CD4-positive, alpha-beta T cell treated with Interleukin-21 for 1 hour (primary cell): ENCODE results near the gene TMEM266.
A peak's percentile ranks its signal among the peaks of the same experiment; 100 is the strongest.

ENCODE experiments used
- DNase-seq: peaks from one replicate; pipeline ENCODE4 v3.0.0-alpha.2; 2020

The TMEM266 gene

DNA sequence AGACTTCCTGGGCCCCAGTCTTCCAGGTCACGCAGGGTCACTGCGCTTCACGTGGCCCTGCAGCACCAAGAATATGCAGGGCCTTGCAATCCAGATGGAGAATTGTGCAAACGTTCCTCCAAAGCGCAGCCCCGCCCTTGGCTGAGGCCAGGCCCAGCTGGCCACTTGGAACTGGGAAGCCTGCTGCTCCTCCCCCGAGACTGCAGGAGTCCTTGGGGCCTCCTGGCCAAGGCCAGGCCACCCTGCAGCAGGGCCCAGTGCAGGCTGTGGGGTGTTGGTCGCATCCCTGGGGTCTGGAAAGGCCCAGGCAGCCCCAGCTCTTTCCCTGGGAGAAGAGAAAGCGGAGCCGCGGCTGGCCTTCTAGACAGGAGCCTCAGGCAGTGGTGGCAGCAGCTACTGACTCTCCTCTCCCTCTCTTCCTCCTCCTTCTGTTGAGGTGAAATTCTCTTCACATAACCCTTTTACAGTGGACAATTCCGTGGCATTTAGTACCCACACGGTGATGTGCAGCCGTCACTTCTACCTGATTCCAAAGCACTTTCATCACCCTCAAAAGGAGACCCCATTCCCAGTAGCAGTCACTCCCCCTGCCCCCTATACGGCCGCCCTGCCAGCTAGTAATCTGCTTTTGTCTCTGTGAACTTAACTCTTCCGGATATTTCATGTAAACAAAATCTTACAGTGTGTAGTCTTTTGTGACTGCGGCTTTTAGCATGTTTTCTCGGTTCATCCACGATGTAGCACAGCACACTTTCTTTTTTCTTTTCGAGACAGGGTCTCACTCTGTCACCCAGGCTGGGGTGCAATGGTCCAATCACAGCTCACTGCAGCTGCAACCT lies 103.9 kb downstream of the TMEM266 start:
- no peak for DNase-seq

DNA sequence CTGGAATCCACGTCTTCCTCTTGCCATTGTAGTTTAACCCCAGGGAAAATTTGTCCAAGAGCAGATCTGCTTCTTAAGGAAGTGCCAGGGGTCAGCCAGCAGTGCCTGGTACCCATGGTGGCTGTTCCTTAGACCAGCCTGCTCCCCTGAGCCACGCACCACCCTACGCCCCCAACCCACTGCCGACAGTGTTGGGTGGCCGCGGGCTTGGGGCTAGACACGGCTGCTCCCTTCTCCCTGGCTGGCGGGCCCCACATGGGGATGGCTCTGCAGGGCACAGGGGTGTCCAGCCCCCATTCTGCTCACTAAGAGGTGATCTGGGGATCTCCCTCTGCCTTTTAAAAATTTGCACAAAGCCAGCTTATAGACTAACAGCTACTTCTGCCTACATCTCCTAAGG lies 104.8 kb downstream of the TMEM266 start:
- DNase-seq: no peak

DNA sequence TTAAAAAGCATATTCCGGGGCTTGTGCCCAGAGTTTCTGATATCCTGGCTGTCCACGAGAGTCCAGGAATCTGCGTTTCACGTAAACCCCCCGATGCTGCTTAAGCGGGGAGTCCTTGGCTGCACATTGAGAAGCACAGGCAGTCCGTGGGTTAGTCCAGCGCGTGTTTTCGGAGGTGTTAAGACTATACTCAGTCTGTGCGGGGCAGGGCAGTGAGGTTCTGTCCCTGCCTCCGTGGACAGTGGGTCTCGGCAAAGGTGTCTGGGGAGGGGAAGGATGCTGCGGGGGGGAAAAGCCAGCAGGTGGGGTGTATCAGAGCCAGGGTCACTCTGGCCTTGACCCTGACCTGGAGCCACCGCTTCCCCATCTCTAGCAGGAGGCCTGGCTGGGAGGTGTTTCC lies 106.2 kb downstream of the TMEM266 start:
- no peak for DNase-seq

DNA sequence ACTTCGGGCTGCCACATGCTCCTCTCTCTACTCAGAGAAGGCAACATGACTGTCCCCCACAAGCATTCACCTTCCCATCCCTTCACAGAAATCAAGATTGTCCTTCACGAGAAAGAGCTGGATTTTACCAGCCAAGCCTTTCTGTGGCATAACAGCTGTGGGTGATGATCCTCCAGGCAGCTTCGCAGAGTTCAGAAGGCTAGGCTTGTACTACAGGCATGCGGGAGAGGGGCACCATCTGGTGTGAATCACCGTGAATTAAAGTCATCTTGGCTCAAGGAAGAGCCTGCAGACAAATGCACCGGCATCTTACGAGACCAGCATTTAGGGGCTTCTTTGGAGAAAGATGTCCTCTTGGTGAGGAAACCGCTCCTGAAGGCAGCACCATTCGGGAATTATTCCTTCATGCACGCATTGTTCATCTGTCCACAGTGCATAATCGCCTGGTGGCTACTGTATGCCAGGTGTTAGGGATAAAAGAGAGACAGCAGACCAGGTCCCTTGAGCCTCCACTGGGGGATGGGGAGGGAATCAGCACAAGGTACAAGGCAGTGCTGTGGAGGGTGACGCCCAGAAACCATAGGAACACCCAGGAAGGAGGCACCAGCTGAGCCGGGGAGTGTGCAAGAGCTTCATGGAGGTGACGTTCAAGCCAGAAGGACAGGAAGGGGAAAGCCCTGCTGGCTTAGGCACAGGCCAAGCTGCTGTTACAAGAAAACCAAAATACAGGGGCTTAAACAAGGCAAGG lies 108.6 kb downstream of the TMEM266 start:
- no peak for DNase-seq

DNA sequence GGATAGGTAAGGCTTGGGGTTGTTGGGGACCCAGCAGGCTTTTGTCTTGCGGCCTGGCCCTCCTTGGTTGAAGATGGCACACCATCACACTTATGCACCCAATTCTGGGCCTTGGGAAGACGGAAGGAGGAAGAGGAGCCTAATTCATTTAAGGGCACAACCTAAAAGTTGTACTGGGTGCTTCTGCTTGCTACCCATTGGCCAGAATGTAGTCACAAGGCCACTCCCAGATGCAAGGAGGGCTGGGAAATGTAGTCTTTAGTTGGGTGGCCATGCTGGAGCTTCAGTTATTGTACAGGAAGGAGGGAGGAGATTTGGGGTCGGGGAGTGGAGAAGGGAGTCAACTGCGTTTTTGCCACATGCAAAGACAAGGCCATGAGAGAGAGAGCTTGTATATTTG lies 109.2 kb downstream of the TMEM266 start:
- no peak for DNase-seq

DNA sequence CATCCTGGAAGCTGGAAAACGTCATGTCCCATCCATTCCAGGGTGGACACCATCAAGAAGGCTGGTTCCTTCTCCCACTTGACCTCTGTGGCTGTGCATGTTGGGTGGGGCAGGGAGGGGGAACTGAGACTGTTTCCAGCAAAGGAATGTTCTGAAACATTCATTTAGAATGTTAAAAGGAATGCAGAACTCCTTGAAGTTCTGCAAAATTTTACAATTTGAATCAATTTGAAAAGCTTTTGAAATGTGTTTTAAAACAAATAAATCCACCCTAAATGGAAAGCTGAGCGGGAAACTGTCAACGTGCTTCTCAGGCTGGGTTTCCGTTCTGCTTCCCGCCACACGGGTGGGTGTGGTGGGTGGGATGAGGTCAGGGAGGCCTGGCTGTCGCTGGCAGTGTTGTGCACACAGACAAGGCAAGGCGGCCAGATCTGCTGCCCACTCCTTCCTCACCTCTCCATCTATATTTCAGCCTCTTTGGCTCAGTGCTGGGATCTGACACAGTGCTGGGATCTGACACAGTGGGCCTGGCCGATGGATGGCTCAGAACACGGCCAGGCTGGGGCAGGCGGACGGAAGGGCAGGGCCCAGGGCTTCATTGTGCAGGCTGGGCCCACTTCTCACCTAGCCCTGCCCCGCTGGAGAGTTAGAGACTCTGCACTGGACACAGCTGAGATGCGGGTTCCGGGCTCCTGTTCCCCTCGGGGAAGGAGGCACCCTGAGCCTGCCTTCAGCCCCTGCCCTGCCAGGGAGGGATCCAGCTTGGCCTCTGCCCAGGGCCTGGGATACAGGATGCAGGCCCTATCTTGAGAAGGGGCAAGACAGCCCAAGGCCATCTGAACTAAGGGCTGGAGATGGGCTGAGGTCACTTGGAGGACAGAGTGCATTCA lies 110.4 kb downstream of the TMEM266 start:
- no peak for DNase-seq

DNA sequence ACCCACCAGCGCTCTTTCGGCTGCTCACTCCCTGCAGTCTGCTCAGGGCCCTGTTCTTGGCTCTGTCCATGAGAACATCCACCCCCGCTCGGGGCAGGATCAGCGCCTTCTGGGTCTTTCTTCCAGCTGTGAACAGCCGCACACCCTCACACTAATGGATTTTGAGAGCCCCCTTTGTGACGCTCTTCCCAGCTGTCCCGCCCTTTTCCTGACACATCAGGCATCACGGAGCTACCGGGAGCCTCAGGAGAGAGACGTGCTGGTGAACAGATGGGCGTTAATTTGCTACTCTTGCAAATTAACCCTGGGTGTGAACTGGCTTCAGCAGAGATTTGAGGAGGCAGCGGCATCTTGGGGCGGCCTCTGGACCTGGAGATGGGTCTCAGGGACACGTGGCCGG lies 113.0 kb downstream of the TMEM266 start:
- no peak for DNase-seq

- no peak for DNase-seq
These were observed 113.6 kb downstream of the TMEM266 start for GRCh38 chr15:76173317-76173834.

GRCh38 chr15:76174654-76175053 lies 114.9 kb downstream of the TMEM266 start:
- no peak for DNase-seq

DNA sequence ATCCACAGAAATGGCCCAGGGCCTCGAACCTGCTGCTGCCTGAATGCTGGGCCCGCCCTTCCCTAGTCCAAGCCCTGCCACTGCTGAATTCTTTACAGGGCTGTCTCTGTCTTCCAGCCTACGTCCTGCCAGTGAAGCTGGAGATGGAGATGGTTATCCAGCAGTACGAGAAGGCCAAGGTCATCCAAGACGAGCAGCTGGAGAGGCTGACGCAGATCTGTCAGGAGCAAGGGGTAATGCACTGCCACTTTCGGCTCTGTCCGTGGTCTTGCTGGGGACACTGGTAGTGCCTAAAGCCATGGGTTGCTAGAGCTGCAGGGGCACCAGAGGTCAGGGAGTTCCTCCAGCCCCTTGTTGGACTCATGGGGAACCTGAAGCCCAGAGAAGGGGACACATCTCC lies 115.7 kb downstream of the TMEM266 start:
- DNase-seq: no peak

- no peak for DNase-seq
These were observed 116.3 kb downstream of the TMEM266 start for GRCh38 chr15:76176059-76176458.

- no peak for DNase-seq
These were observed 116.8 kb downstream of the TMEM266 start for GRCh38 chr15:76176487-76177085.

DNA sequence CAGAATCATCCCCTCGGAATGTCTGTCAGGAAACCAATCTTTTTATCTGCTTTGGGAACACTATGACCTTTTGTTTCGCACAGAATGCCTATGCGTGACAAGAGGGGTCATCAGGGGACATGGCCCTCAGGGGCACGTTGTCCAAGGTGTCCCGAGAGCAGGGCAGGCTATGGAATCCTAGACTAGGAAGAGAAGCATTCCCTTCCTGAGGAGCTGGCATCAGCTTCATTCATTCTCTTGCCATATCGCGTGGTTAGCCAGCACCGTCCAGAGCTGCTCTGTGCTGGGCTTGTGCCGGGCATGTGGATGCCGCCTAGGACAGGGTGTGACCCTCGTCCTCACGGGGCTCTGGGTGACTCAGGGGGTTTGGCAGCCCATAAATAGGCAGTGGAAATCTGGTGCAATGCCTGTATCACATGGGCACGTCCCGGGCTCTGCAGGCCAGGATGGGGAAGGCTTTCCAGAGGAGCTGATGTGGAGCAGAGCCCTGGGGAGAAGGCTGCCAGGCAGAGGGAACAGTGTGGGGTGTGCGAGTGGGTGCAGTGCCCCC lies 117.8 kb downstream of the TMEM266 start:
- no peak for DNase-seq

GRCh38 chr15:76178296-76179000 lies 118.7 kb downstream of the TMEM266 start:
- no peak for DNase-seq

DNA sequence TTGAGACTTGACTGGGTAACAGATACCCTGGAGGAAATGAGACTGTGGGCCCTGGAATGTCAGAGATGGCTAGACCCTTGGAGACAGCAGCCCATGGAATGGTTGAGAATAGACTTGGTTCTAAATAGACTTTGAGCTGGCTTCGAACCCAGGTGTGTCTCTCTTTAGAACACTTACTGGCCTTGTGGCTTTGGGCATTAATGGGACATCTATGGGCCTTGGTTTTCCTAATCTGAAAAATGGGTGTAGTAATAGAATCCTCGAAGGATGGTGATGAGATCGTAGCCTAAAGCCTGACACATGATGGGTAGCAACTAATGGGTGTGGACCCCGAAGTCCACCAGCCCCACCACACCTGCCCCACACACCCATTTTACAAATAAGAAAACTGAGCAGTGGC lies 119.2 kb downstream of the TMEM266 start:
- DNase-seq: no peak

DNA sequence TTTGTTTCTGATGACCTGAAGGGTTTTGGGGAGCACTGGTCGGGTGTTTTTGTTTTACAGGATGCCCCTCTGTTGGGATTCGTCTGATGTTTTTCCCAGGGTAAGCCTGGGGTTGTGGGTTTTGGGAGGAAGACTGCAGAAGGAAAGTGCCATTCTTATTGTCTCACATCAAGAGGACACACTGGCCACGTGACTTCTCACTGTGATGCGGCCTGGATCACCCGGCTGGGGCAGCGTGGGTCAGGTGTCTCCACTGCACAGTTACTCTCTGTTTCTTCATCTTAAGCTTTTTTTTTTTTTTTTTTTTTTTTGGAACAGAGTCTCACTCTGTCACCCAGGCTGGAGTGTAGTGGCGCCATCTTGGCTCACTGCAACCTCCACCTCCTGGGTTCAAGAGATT lies 120.5 kb downstream of the TMEM266 start:
- no peak for DNase-seq

DNA sequence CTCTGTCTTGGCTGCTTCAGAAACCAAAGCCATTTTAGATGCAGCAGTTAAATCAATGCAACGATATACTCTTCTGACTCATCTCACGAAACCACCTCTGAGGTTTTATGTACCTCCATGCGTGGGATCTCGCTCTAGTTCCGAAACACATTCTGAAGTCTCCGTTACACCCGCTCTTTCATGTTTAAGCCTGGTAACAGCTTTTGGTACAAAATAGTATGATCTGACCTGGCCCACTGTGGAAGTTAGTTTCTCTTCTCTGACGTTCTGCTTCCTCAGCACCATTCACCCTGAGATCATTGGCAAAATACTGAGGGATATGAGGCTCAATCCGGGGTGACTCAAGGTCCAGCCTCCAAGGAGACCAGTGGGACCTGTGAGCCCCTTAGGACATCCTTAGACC lies 121.9 kb downstream of the TMEM266 start:
- DNase-seq: no peak

DNA sequence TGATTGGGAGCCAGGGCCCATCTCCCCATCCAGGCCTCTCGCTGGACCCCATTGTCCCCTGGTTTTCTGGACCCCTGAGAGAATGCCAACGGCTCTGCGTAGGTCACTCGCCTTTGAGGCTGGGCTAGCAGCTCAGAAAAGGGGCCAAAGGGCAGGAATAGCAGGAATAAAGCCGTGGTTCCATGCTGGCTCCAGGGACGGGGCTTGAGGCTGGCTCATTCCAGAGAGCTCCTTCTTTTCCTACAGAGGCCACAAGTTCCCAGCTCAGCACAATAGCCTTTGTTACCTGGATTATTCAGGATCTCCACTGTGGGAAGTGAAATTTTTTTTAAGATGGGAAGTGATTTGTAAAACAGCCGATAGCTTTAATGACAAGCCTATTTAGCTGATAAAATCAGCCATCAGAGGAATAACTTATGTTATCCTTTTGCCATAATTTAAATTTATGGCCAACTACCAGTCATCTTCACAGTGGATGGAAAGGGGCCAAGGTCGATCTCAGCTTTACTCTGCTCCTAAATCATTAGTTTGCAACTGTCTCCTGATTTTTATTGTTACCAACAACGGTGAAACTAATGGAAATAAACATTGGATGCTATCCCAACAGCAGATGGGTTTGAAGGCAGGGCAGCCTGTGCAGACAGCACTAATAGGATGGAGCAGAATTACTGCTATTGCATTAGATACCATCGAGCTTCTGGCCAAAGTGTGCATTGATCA lies 124.3 kb downstream of the TMEM266 start:
- DNase-seq: no peak

DNA sequence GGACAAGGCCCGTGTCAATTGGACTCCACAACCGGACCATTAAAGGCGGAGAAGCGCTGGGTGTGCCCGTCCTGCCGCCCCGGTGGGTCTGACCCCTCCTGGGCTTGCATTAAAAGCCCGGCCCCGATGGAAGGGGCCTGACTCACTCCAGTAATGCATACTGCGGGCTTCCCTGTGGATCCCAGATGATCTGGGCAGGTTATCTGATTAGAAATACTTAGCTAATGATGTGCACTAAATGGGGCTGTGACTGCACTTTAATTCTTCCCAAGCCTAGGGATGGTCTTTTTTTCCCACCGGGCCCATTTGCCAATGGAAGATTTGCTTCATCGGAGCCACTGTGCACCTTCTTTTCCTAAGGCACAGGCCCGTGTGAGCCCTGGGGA lies 124.9 kb downstream of the TMEM266 start:
- no peak for DNase-seq

- peak; percentile 13 for DNase-seq
These were observed 125.9 kb downstream of the TMEM266 start for GRCh38 chr15:76185716-76186115.

GRCh38 chr15:76187163-76187562 lies 127.4 kb downstream of the TMEM266 start:
- no peak for DNase-seq
